Stimulated activated CD4-positive, alpha-beta T cell treated with anti-CD3 and anti-CD28 coated beads, Interleukin-4, amount 100 ng/mL, for 1 hour (primary cell): ENCODE data around the gene TRABD.

Source experiments
- DNase-seq: peaks from one replicate; pipeline ENCODE4 v3.0.0-alpha.2; 2020

The TRABD gene

DNA sequence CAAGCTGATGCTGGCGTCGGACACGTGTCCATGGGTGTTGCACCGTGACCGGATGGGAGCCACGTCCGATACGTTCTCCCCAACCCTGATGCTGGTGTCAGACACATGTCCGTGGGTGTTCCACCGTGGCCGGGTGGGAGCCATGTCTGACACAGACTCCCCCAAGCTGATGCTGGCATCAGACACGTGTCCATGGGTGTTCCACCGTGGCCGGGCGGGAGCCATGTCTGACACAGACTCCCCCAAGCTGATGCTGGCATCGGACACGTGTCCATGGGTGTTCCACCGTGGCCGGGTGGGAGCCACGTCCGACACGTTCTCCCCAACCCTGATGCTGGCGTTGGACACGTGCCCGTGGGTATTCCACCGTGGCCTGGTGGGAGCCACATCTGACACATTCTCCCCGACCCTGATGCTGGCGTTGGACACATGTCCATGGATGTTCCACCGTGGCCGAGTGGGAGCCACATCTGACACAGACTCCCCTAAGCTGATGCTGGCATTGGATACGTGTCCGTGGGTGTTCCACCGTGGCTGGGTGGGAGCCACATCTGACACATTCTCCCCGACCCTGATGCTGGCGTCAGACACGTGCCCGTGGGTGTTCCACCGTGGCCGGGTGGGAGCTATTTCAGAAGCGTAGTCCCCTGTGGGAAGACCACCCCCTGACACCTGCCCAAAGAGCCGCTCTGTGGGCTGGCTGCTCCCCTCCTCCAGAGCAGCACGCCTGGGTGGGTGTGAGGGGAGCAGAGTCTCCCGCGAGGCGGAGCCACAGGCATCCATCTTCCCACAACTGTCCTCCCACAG lies 35.1 kb downstream of the TRABD start:
- DNase-seq = no peak

DNA sequence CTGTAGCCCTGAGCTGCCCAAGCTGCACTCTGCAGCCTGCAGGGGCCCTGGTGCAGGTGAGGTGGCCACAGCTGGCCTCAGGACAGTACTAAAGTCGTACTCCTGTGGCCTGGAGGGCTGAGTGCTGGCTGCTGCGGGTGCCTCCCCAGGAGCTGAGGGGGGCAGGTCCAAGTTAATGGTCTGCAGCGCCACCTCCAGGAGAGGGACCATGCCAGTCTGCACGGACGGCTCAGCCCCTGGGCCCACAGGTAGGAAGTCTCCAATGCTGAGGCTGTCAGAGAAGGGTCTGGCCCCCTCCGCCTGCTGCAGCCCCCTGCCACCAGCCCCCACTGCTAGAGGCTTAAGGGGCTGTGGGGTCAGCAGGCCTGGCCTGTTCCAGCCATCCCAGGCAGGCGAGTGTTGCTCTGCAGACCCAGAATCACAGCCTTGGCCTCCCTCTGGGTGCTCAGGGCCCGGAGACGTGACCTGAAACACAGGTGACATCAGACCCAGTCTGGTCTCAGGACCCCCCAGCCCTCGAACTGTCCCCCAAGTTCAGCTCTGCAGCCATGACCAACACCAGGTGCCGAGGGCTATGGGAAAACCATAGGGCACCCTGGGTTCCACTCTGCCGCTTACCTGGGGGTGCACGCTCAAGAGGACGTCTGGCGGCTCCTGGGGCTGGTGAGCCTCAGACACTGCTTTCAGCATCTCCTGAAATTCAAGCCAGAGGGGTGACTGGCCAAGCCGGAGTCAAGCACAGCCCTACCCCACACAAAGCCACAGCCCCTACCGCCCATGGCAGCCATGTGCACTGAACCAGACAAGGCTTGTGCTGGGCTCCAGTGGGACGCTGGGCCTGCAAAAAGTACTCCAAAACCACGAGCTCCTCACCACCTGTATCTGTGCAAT lies 35.9 kb downstream of the TRABD start:
- no peak for DNase-seq

DNA sequence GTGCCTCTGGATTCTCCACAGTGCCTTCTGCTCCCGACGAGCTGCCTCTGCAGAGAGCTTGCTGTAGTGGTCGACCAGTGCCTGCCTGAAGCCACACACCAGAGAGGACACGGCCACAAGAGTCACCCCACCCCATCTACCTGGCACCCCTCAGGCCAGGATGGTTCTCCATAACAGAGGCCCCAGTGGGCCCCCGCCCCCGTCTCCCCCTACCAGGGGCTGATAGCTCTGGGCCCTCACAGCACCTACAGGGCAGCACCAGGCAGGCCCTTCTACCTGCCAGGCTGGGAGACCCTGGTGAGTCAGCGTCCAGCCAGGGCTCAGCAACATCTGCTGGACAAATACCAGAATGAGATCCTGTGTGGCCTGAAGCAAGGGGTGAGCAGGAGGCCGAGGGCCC lies 36.8 kb downstream of the TRABD start:
- DNase-seq = no peak

DNA sequence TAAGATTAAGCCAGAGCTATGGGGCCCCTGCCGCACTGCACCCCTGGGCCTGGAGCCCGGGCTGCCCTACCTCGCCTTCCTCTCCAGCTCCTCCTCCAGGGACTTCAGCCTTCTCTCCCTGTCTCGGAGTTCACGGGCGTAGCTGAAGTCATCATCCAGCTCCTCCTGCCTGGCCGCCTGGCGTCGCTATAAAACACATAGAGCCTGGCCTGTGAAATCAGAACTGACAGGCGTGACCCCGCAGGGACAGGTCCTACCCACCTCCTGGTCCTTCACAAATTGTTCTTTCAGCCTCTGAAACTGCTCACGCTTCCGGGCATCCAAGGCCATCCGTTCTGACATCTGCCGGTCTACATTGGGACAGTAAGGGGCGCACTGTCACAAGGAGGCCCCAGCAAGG lies 38.4 kb downstream of the TRABD start:
- DNase-seq = no peak

DNA sequence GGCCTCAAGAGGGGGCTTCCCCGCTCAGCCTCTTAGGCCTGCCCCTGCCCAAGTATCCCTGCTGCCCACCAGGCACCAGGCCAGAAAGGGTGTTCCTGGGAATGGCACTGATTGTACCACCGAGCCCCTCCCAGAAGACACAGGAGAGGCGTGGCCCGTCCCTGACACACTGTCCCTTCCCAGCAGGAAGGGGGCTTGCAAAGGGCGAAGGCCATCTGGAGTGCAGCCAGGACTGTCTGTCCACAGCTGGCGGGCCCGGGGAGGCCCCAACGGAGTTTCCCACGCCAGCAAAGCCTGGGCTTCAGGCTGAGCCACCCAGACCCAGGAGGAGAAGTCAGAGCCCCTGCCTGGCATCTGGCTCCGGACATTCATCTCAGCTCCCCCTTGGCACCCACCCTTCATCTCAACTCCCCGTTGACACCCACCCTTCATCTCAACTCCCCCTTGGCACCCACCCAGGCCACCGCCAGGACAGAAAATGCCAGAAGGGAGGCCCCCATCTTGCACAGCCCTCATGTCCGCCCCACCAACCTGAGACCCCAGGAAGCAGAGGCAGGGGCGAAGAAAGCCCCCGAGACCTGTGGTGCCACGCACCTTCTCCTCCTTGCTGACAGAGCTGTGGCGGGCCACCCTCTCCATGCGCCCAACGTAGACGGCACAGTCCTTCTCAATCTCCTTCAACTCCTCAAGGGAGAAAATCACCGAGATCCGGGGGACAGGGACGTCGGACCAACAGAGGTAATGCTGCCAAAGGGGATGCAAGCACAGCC lies 39.7 kb downstream of the TRABD start:
- no peak for DNase-seq

DNA sequence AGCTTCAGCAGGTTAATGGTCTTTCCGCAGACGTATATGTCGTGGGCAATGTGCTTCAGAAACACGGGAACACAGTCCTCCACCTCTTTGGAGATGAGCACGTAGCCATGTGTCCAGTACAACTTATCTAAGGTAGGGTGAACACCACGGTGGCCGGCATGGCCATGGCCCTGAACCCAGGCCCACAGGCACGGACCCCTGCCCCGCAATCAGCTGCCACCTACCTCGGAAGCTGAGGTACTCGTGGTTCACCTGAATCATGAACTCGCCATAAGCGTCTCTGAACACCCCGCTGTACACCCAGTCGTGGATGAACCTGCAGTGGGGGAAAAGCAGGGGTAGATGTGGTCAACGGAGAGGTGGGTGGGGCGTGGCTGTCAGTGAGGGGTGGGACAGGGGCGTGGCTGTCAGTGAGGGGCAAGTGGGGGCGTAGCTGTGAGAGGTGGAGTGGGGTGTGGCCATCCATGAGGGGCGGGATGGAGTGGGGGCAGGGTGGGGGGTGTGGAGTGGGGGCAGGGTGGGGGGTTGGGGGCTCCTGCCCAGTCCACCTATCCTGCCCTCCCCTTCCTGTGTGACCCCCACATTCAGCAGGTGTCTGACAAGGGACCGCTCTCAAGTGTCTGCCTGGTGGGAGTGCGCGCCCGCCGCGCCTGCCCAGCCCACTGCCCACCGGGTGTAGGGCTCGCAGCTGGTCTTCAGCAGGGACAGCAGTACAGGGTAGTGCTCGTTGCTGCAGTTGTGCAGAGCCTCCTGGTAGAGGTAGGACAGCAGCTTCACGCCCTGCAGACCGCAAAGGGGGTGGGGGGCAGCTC lies 40.6 kb downstream of the TRABD start:
- DNase-seq = no peak

DNA sequence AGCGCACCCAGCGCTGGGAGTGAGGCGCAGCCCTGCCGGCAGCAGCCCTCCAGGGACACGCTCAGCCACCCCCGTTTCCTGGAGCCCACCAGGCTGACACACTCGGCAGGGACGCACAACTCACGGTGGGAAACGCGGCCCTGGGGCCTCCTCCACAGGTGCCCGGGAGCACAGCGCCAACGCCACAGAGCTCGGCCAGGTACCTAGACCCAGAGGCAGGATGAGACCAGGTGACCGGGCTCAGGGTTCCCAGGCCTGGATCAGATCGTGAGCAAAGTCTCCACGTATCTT lies 41.1 kb downstream of the TRABD start:
- no peak for DNase-seq

DNA sequence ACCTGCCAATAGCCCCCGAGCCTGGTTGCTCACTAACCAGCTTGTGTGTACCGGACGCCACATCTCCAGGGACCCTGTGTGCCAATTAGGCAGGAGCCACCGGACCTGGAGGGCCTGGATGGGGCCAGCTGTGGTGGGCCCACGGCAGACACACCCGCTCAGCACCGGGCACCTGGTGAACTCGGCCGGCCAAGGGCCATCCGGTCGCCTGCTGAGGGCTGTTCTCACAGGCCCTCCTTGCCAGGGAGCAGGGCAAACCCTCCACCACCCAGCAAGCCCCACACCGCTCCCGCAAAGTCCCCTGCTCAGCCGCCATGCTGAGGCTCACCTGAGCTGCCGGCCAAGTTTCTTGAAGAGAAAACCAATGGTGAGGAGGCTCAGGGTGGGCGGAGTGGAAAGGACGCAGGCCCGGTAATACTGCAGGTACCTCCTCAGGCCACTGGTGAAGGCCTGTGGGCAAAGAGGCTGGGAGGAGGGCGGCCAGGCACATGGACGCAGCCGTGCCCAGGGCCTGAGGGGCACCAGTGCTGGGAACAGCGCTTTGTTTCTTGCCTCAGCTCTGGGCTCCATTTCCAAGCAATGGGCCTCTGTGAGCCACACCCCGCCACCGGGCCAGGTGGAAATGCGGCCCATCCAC lies 42.0 kb downstream of the TRABD start:
- DNase-seq = no peak

DNA sequence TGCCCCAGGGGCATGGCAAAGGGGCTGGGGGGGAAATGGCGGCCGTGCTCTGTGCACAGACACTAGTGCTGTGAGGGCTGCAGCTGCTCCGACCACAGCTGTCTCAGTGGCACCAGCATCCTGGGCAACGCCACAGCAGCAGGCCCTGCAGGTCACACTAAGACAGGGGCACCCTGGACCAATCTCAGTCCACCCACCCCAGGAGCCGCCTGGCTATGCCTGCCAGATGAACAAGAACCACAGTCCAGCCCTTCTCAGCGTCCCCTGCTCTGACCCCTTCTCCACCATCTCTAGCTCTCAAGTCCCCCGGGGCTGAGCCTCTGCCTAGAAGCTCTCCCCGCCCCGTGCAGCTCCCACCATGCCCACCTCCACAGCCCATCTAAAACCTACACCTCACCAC lies 42.7 kb downstream of the TRABD start:
- DNase-seq = no peak

DNA sequence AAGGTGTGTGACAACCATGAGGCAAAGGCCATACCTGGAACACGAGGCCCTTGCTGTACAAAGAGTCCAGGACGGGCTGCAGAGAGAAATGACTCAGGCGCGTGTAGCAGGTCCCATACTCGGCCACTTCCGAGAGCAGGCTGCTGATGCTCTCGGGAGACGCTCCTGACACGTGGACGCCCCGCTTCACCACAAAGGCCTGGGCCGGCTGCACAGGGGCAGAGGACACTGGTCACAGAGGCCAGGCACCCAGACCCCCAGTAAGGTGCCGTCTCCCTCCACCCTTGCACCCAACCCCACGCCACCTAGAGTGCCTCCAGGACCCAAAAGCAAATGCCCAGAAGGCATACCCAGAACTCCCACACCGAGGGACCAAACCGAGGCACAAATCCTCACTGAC lies 43.7 kb downstream of the TRABD start:
- DNase-seq = no peak

DNA sequence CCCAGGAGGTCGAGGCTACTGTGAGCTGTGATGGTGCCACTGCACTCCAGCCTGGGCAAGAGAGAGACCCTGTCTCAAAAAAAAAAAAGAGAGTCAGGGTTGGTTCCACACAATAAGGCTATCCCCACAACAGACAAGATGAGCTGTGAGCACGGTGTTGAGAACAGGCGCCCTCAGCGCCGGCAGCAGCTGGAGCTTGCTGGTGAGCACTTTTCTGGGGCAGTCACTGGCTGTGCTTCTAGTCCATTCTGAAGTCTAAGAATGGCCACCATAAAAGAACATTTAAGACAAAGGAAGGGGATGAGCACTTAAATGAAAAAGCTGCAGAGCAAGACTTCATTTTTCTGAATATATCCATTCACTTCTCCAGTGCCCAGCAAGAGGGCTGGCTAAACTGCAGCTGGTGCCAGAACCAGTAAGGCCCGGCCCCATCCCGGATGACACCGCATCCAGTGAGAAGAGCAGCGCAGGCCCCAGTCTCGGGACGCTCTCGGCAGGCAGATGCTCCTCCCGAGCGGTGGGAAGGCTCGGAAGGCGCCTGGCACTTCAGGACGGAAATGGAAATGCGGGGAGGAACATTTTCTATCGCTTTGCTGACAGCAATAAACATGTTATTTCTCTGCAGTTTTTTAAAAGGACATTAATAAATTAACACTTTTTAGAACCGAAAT lies 46.9 kb downstream of the TRABD start:
- no peak for DNase-seq

DNA sequence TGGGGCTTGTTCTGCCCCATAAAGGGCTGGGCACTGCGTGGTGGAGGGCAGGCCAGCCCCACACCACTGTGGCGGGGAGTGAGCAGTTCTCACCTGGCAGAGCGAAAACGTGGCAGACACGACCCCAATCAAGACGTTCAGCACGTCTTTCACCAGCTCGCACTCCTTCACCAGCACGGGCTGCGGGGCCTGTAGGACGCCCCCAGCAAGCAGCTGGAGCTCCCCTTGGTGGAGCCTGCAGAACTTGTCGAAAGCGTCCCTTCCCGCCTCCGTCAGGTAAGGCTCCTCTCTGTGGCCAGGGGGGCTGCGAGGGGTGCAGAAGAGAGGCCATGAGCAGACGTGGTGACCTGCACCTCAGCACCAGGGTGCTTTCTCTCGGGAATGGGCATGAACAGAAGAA lies 47.5 kb downstream of the TRABD start:
- DNase-seq = no peak

DNA sequence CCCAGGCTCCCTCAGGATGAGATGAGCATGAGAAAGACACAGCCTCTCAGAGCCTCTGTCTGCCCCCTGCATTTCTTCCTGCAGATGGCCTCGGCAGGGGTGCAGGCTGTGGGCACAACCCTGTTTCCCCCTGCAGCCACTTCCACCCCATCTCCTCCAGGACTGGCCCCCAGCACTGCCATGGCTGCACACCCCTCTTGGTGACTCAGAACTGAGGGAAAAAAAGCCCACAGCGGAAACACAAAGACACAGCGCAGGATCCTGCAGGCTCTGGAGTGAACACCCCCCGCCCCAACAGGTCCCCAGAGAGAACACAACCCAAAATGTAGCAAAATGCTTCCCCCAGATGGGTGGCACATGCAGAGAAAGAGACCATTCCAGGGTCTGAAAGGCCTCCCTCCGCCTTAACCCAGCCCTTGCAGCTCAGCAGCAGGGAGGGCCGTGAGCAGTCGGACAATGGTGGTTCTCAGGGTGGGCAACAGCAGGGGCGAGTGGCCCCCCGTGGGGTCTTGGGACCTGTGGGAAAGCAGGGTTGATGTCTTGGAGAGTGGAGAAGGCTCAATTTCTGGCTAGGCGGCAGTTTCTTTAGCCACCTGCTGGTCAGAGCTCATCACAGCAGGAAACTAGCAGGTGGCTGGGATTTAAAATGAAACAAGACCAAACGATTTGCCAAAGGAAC lies 51.2 kb downstream of the TRABD start:
- DNase-seq = no peak

DNA sequence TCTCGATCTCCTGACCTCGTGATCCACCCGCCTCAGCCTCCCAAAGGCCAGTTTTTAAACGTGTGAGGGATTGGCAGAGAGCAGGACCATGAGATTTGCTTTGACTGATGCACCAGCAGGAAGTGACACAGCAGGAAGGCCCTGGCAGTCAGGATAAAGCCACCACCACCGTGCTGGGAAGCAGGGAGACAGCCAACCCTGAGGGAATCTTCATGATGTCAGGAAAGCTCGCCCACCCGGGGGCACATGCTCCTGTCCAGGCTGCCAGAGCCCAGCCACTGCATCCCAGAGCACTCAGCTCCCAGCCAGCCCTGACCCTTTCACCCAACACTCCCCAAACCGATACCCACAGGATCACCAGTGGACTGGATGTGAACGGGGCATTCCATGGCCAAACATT lies 53.0 kb downstream of the TRABD start:
- DNase-seq = no peak

DNA sequence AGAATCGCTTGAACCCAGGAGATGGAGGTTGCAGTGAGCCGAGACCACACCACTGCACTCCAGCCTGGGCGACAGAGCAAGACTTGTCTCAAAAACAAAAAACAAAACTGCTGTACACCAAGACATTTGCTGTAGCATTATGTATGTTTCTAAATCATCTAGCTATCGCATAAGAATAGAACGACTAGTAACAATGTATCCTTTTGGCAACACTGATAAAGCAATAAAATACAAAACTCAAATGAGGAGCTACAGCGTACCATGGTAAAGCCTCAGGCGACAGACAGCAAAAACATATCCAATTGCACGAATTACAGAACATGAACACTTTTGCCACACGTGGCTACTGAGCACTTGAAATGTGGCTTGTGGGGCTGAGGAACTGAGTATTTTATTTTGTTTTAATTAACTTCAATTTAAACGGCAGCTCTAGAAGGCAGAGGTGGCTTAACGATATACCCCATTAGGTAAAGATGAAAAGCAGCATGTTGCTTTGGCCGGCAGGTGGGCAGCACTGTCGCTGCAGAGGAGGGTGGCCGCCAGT lies 56.8 kb downstream of the TRABD start:
- no peak for DNase-seq

DNA sequence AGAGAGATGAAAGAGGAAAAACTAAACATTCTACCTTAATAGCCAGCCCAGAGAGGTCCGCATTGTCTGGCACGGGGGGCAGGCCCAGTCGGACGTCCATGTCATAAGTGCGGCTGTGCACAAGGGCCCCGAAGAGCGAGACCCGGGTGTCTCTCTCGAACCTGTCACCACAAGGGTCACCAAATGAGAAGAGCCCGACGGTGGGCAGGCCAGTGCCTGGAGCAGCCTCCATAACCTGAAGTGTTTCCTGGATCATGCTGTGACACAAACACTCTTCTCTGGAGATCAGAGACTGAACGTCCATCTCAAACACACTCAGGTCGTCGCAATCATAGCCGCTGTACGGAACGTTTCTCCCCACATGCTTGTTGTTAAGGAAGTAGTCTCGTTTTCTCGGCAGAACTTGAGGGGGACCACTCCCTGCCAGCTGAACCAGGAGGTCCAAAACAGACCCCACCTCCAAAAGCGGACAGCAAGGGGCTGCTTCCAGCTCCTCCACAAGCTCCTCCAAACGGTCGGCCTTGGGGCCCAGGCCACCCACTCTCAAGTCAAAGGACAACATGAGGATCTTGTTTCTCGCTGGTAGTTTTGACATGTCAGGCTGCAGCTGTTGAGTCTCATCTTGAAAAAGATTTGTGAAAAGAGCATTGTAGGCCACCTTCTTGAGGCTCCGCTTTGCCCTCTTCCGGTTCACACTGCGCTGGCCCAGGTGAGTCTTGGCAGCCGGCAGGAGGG lies 58.1 kb downstream of the TRABD start:
- DNase-seq = no peak

DNA sequence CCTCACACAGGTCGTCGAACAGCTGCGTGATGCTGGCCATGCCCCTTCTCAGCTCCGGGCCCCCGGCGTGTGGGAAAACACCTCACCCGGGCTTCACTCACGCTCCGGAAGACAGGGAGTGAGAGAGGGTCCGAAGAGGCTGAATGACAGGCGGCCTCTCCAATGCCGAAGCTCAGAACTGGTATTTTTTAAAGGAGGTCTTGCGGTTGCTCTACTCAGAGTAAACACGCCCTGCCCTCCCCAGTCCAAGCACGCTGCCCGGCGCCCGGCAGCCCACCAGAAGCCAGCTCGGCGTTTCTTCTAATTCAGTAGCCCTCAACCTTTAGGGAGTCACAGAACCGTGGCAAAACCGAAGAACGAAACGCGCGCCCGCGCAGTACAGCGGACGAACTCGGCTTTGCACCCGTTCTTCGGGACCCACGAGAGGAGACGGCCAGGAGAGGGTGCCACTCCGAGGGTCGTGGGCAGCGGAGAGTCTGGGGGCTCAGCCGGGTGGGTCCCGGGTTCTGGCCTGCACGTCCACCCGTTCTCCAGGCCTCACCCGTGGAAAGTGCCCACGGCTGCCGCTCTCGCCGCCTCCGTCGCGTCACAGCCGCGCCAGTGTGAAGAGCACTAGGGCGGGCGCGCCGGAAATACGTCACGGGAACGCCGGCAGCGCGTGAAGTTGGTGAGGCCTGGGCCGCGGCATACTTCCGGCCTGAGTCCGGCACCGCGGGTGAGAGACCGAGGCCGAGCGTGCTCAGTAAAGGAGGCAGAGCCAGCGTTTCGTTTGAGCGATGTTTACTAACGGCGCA lies 58.9 kb downstream of the TRABD start, which contains the start of gene TUBGCP6:
Gene TUBGCP6, minus strand, starts transcription at position 604 of the 794 bp plus-strand sequence. Its CDS starts 564 bp downstream, at position 40.
- peak; percentile 95 for DNase-seq

DNA sequence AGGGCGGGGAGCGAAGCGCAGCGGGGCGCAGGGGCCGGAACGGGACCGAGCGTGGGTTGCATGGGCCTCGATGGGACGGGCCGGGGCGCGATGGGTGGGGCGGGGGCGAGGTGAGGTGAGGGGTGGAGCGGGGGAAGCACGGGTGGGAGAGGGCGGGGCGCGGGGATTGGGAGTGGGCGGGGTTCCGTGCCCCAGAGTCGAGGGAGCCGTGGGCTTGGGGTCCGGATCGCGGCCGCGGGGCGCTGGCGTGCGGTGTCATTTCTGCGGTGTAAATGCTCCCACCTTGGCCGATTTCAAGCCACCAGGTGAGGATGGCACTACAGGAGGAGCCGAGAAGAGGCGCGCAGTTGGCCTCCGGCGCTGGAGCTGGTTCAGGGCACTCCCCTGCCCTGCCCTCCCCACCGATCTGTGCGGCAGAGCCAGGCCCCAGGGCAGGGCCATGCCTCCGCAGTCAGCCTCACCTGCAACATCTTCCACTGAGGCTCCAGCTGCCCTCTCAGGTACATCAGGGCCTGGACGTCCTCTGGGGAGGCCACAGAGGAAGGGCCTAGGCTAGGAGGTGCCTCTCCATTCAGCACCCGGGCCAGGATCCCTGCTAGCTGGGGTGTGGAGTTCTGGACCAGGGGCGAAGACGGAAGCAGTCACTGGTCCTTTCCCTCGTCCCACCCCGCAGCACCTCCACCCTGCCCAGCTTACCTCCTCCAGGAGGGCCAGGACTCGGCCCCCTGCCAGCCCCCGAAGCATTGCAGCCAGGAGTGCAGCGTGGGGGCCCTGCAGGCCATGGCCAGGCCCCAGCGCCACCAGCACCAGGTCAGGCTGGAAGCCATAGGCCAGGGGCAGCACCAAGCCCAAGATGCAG lies 59.7 kb downstream of the TRABD start:
- DNase-seq = no peak
